GM18511 (cell line): ENCODE data around the gene NUDT11.
"Not testable (repeated sequence)": the region's sequence is repeated elsewhere in the genome, so short reads cannot be mapped to it uniquely, and the experiment has no call there.

Experiments used
- ATAC-seq: cut with Tn5 transposase; IDR thresholded peaks from one replicate; pipeline ENCODE4 v1.9.1; 2021; ENCODE audit warnings: mild to moderate bottlenecking, moderate library complexity; ENCODE audit not compliant: unreplicated experiment

The NUDT11 gene

DNA sequence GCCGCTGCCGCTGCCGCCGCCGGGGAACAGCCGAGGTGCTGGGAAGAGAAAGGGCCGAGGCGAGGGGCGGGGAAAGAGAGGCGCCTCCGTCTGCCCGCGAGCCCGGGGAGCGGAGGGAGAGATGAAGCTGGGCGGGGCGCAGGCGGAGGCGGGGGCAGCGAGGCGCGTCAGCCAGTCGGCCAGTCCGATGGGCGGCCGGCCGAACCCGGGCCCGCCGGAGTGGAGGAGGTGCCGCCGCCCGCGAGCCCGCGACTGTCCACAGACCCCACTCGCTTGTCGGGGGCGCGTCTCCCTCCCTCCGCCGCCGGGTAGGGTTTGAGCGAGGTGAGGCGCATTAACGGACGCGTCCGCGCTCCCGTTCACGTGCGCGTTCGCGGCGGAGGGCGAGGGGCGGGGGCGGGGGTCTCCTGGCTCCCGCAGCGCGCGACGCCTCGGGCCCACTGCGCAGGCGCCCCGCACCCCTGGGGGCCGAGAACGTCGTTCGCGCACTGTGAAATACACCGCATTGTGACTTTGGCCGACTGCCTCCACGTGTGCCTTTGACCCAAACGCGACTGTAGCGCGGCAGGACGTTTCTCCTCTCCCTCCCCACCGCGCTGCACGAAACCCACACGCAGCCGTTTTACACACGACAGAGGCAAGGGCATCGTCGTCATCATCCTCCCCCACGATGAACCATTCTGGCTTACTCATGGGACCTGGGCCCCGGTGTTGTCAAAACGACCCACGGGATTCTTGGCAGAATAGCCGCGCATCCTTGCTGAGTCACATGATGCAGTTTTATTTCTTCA lies at the start of gene NUDT11:
Gene NUDT11 (minus strand): TSS at position 92 of the 791 bp plus-strand sequence. CDS start 148 bp downstream, outside the sequence.
- peak; percentile 77 for ATAC-seq

DNA sequence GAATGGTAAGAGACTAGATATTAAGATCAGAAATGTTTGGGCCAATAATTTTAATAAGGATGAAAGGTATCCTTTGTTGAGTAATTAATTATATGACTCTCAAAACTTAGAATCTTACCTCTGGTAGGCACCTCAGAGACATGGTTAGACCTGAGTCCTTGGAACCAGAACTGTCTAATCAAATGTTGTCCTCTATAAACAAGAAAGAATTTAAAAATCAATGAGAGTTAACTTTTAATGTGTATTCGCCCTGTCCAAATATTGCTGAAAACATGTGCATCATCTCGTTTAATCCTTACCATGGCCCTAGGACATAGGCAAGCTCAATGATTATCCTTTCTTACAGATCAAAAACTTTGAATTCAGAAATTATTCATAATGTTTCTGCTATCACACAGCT lies 24.0 kb upstream of the NUDT11 start:
- no peak for ATAC-seq

DNA sequence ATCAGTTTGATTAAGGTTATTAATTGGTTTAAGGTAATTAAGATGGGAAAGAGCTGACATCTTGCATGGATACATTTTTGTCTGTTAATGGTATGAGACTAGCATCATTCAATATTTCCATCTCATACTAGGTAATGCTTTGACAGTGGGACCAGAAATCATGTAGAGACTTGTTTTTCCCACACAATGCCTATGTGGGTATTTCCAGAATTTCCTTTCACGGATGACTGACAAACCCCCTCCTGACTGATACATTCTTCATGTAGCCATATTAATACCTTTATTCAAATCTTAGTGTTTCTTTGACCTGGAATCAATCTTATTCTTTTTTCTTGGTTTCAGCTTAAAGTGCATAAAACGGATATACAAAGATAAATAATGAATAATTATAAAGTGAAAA lies 22.7 kb upstream of the NUDT11 start:
- ATAC-seq: not testable (repeated sequence)

DNA sequence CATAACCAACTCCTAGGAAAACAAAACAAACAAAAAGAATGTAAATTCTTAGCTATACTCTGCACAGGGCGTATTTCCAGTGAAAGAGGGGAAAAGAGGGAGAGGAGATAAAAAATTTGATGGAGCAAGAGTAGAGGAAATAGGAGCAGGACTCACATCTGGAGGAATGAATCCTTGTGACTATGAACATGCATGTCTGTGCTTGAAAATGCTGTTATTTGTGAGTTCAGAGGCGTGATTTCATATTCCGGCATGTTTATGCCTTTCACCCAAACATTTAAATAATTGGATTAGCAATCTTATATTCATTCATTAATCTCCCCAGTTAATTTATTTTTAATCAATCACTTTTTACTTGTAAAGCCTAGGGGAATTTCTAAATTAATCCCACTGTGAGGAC lies 11.2 kb upstream of the NUDT11 start:
- ATAC-seq: no peak

DNA sequence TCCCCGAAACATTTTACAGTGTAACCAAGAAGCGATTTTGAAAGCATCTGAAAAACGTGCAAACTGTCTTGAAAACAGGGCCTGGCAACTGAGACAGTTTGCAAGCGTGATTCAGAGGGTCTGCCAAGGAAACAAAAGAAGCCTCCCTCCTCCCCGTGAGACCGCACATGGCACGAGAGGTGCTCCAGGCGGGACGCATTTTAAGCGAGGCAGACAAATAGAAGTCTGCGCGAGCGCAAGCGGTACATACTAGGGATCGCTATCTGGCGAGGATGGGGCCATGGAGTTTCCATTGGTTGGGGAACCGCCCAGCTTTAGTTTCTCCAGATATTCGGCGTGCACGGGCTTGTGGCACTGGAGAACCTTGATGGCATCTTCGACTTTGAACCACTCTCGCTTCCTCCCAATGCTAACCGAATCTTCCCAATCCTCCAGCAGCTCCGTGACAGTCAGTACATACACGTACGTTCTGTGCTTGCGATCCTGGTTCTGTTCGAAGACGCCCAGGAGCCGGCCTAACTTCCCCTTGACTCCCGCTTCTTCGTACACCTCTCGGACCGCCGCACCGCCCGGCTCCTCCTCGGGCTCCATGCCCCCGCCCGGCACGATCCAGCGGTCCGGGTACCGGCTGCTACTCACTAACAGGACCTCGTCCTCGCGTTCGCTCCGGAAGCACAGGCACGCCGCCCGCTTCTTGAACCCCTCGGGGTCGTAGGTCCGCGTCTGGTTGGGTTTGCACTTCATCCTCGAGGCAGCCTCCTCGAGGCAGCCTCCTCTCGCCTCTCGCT lies 497 bp downstream of the NUDT11 start:
- peak; percentile 49 for ATAC-seq

DNA sequence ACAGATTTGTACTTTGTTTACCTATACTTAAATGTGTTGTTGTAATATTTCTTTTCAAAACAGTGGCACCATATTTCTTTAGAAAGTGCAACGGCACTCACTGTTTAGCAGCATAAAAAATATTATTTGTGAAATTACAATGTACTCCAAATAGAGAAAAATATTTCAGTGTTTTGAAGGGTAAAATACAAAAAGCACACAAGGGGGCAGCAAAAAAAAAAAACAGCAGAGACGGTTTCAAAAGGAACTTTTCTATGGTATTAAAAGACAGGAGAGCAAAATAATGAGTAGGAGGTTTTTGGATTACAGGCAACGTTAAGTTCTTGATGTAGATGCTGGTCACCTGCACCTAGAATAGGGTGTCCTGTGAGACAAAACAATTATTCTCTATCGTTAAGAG lies 2.0 kb downstream of the NUDT11 start:
- no peak for ATAC-seq

DNA sequence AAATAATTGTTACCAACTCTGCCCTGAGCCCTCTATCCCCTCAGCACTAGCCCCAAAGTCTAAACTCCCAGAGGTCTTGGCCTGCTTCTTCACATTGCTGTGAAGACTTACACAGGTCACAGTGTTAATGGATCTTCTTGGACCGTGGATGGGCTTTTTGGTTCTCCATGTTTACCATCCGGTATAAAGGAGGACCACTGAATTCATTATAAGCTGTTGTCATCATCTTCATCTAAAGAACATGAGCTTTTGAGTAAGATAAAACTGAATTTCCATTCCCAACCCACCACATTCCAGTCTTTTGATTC lies 8.5 kb downstream of the NUDT11 start:
- no peak for ATAC-seq

DNA sequence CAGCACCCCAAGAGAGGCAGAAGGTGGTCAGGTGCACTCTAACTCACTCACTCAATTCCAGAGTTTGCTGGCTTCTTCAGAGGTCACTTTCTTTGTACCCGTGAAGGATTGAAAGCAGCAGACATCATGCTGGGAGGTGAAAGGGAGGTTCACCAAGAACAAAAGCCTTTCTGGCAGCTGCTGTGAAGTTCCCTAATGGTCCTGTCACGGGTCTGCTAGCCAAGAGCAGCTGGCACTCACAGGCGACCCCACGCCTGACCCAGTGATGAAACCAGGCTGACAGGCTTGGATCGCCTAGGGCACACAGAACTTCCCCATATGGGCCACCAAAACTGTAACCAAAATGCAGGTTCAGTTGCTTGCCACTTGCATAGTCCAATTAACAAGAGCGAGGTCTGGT lies 11.8 kb downstream of the NUDT11 start:
- ATAC-seq: no peak

DNA sequence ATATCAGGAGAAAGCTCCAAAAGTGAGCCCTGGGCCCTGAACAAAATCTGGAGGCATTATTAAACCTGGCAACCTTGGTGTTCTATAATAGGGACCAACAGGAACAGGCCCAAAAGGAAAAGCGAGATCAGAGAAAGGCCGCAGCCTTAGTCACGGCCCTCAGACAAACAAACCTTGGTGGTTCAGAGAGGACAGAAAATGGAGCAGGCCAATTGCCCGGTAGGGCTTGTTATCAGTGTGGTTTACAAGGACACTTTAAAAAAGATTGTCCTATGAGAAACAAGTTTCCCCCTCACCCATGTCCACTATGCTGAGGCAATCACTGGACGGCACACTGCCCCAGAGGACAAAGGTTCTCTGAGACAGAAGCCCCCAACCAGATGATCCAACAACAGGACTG lies 14.0 kb downstream of the NUDT11 start:
- not testable (repeated sequence) for ATAC-seq

DNA sequence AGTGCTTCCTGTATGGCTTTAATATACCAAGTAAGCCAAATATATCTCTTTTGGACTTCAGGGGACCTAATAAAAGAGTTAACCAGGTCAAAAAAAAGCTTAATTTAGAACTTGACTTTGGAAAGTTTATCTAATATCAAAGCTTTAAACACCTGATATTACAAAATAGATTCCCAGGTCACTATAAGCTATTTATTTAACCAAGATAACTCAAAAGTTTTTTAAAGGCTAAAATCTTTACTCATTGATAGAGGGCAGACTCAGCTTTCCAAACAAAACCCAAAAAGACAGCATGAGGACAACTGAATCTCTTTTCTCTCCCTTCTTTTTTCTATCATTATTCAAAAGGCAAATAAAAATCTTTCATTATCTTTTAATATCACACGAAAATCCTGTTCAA lies 19.5 kb downstream of the NUDT11 start:
- ATAC-seq: no peak

DNA sequence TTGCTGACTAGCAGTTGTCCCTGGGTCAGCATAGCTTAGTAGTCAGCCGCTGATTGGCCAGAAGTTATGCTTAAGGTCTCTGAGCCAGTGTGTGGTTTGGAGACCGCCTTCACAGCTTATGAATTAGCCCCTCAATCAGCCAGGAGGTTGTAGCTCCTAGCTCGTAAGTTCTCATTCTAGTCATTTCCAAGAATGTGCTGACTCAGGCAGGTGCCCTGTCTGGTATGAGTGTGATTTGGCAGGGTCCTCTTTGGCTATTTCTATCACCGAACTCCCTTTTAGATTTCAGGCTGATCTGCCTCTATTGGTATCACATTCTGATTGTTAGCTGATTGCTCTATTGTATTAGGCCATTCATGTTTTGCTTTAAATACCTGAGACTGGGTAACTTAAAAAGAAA lies 33.1 kb downstream of the NUDT11 start:
- no peak for ATAC-seq

DNA sequence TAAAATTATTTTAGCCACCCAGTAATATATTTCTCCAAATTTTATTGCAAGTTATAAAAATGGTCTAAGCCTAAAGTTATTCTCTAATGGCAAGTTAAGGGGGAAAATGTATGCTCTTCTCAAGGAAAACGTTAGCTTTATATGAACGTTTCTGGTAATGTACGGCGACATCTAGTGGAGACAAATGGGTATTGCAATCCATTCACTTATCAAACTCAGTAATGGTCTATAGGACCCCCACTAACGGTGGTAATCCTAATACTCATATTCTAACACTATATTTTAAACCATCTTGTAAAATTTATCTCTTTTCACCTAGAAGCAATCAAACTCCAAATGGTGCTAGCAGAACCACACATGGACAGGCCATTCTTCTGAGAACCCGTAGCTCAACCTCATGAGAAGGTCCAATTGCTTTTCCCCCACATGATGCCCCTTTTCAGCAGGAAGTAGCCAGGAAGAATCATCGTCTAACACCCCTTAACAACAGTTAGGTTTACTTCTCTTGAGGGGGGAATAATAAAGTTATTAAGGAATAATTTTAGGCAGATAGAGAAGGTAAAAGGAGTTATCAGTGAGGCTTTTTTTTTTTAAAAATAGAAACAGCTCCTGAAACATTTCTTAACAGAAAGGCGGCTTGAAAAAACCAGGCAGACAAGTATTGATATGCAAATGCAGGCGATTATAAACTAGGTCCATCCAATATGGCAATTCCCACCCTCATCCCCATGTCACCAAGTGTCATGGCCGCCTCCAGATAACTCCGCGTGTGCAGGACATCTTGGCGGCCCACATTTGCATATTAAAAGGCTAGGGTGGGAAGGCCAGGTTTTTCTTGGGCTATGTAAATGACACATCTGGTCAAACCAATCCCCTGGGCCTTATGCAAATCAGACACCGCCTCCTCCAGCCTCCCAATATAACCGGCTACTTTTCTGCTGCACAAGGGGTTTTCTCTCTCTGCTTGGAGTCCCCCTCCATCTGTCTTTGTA lies 35.0 kb downstream of the NUDT11 start:
- no peak for ATAC-seq

DNA sequence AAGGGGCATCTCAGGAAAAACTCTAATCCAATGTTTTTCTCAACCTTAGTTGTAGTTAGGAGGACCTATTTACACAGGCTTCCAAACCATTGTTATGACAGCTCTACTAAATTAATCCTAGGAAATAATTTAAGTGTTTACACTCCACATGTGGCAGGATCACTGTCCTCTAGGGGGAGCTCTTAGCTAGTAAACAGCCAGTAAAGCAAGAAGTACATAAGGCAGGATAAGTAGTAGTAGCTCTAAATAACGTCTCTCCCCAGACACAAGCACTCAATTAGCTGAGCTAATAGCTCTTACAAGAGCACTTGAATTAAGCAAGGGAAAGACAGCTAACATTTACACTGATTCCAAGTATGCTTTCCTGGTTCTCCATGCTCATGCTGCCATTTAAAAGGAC lies 37.3 kb downstream of the NUDT11 start:
- no peak for ATAC-seq

DNA sequence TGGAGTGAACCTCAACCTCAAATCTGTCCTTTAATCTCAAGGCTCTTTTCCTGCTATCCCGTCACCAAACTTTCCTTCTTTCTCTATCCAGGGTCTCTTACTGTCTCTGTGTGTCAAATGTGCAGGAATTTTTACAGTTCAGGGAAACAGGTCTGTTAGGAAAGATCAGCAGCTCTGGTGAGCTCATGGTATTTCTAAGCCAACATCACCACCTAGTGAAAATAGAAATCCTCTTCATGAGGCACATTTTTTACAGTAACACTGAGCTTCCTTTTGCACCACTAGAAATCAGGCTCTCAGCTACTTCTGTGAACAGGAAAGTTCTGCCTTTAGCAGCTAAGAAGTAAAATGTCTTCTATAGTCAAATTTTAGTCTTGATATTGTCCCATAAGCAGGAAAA lies 39.6 kb downstream of the NUDT11 start:
- ATAC-seq: no peak

DNA sequence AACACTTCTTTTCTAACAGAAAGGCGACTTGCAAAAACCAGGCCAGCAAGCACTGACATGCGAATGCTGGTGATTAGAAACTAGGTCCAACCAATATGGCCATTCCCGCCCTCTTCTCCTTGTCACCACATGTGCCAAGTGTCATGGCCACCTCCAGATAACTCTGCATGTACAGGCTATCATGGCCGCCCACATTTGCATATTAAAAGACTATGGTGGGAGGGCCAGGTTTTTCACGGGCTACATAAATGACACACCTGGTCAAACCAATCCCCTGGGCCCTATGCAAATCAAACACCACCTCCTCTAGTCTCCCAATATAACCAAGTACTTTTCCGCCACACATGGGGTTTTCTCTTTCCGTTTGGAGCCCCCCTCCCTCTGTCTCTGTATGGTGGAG lies 40.1 kb downstream of the NUDT11 start:
- ATAC-seq: no peak

DNA sequence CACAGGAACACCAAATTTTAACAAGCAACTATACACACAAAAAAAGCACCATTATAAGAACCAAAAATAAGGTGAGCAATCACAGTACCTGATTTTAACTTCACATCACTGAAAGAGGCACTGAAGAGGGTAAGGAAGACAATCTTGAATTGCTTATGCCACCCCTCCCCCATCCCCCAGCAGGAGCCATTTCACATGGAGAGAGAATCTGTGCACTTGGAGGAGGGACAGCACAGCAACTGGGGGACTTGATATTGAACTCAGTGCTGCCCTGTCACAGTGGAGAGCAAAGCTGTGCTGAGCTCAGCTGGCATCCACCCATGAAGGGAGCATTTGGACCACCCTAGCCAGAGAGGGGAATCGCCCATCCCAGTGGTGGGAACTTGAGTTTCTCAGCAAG lies 56.0 kb downstream of the NUDT11 start:
- no peak for ATAC-seq
